HepG2 (cell line): ENCODE data around the gene FAM43B. TPM values are rescaled to one million over a fixed set of nuclear protein-coding genes. Genes with fewer than 3 reads are reported as not detected.

Experiments used
- ATAC-seq: fragments of 200-7000 bp; cut with Tn5 transposase; 3 replicates; pipeline ENCODE4 v1.9.1; 2020; ENCODE audit warnings: mild to moderate bottlenecking, moderate library complexity
- BruUV-seq: library from RNA; stranded (reverse); fragments of 400-500 nt; replicated peaks from 2 replicates; lab custom pipeline; 2021; lab: Mats Ljungman, UMichigan
- CTCF ChIA-PET: fragments of 300-600 bp; formaldehyde crosslinking; extraction: SDS; loops from one replicate; lab custom pipeline; 2021; ENCODE audit warnings: low total read pairs, inconsistent platforms, low intra/inter-chr PET ratio; lab: Yijun Ruan, JAX
- POLR2A ChIA-PET: fragments of 350-600 bp; sonication (Branson Sonifier 250); formaldehyde crosslinking; loops from one replicate; lab custom pipeline; 2020; ENCODE audit warnings: antibody characterized with exemption, inconsistent platforms; lab: Yijun Ruan, JAX
- DNase-seq: peaks from one replicate; pipeline ENCODE4 v3.0.0-alpha.2; 2015; ENCODE audit warnings: low spot score
- FAIRE-seq: peaks from 3 replicates; lab custom pipeline; 2011; peaks lifted over from hg19 to GRCh38; lab: Jason Lieb, UNC
- H2AFZ ChIP-seq: one replicate; pipeline ENCODE4 v1.6.1; 2011; ENCODE audit warnings: low read length, inconsistent platforms
- H3K27ac ChIP-seq: fragments of 300-600 bp; 3 replicates; pipeline ENCODE4 v1.8.0; 2011; ENCODE audit warnings: mixed run types, mild to moderate bottlenecking, mixed read lengths, low read length, inconsistent platforms; ENCODE audit not compliant: insufficient read depth; ENCODE audit errors: extremely low read length
- H3K27me3 ChIP-seq, 2 experiments: fragments of 200-600 bp in 1 of 2; 2 replicates in 1 of 2; 3 replicates in 1 of 2; pipeline versions ENCODE4 v1.6.0 to v1.8.0; 2011; ENCODE audit warnings: low read length in 2 of 2, mild to moderate bottlenecking in 2 of 2, moderate library complexity in 2 of 2, inconsistent platforms in 1 of 2; ENCODE audit not compliant: insufficient read depth in 2 of 2, control insufficient read depth in 1 of 2
- H3K36me3 ChIP-seq, 2 experiments: fragments of 200-600 bp in 1 of 2; replicated peaks in 1 of 2; 2 replicates in 1 of 2; 3 replicates in 1 of 2; pipeline versions ENCODE4 v1.5.1 to v1.8.0; 2011; ENCODE audit warnings: low read length in 2 of 2, inconsistent platforms in 1 of 2; ENCODE audit not compliant: insufficient read depth in 2 of 2, control insufficient read depth in 1 of 2
- H3K4me1 ChIP-seq: 2 replicates; pipeline ENCODE4 v1.5.1; 2012; ENCODE audit warnings: low read length, inconsistent platforms; ENCODE audit not compliant: insufficient read depth
- H3K4me2 ChIP-seq: 2 replicates; pipeline ENCODE4 v1.6.0; 2011; ENCODE audit warnings: low read depth, low read length, inconsistent platforms
- H3K4me3 ChIP-seq, 3 experiments: fragments of 200-600 bp in 1 of 3; sonication (generic), shearing (Covaris generic) in 1 of 3; replicated peaks in 1 of 3; 2 replicates each; pipeline ENCODE4 v1.5.1; 2011 to 2016; ENCODE audit warnings: low read length in 3 of 3, inconsistent platforms in 2 of 3, low read depth in 2 of 3, mild to moderate bottlenecking in 2 of 3, control low read depth in 1 of 3, mixed read lengths in 1 of 3; ENCODE audit not compliant: insufficient read depth in 1 of 3
- H3K79me2 ChIP-seq: one replicate; pipeline ENCODE4 v1.6.1; 2011; ENCODE audit warnings: low read length, inconsistent platforms; ENCODE audit not compliant: insufficient read depth
- H3K9ac ChIP-seq: 2 replicates; pipeline ENCODE4 v1.6.0; 2011; ENCODE audit warnings: mild to moderate bottlenecking, low read depth, low read length, inconsistent platforms; ENCODE audit not compliant: insufficient read depth
- H3K9me3 ChIP-seq: 2 replicates; pipeline ENCODE4 v1.5.1; 2012; ENCODE audit warnings: mild to moderate bottlenecking, low read length
- H4K20me1 ChIP-seq: 2 replicates; pipeline ENCODE4 v1.6.0; 2011; ENCODE audit warnings: inconsistent platforms, mild to moderate bottlenecking, low read length, moderate library complexity; ENCODE audit not compliant: insufficient read depth
- CREB1 ChIP-seq, 2 experiments: fragments of 450-650 bp in 1 of 2; IDR thresholded peaks; 2 replicates each; pipeline ENCODE4 v1.6.1; 2016 to 2017; ENCODE audit warnings: control low read depth in 1 of 2, mild to moderate bottlenecking in 1 of 2, missing compliant biosample characterization in 1 of 2, missing genetic modification characterization in 1 of 2
- E2F1 ChIP-seq: sonication (generic); formaldehyde crosslinking; IDR thresholded peaks from 2 replicates; pipeline ENCODE4 v1.5.0; 2020; ENCODE audit warnings: missing genetic modification reagents
- NR2F6 ChIP-seq, 2 experiments: IDR thresholded peaks; 2 replicates each; pipeline ENCODE4 v1.6.1; 2016; ENCODE audit warnings: antibody characterized with exemption in 1 of 2, mild to moderate bottlenecking in 1 of 2
- SNAPC4 ChIP-seq: sonication (generic); formaldehyde crosslinking; IDR thresholded peaks from 2 replicates; pipeline ENCODE4 v1.4.0; 2020; ENCODE audit warnings: mild to moderate bottlenecking, missing genetic modification reagents
- STAG1 ChIP-seq: sonication (generic); formaldehyde crosslinking; IDR thresholded peaks from 2 replicates; pipeline ENCODE4 v1.4.0; 2020; ENCODE audit warnings: missing genetic modification reagents
- TARDBP ChIP-seq: sonication (generic); formaldehyde crosslinking; IDR thresholded peaks from 2 replicates; pipeline ENCODE4 v1.8.0; 2022; ENCODE audit warnings: mild to moderate bottlenecking, missing genetic modification reagents
- ZFYVE20 ChIP-seq: sonication (generic); formaldehyde crosslinking; IDR thresholded peaks from 2 replicates; pipeline ENCODE4 v1.8.0; 2023; ENCODE audit warnings: low read depth, mild to moderate bottlenecking, moderate library complexity, missing genetic modification reagents, borderline replicate concordance
- ZNF274 ChIP-seq: sonication (generic); formaldehyde crosslinking; IDR thresholded peaks from 2 replicates; pipeline ENCODE4 v1.5.1; 2020; ENCODE audit warnings: mild to moderate bottlenecking, missing genetic modification reagents
- ZNF788 ChIP-seq: sonication (generic); formaldehyde crosslinking; IDR thresholded peaks from 2 replicates; pipeline ENCODE4 v1.5.0; 2020; ENCODE audit warnings: mild to moderate bottlenecking, missing genetic modification reagents, borderline replicate concordance
- WGBS: methylation state at CpG from one replicate; pipeline ENCODE4 v1.1.6; 2017; ENCODE audit warnings: low lambda C conversion rate; 5-methylcytosine and 5-hydroxymethylcytosine counted together
- in situ Hi-C: cut with HindIII; loops from 2 replicates; pipeline ENCODE4 v1.10.0; 2017; ENCODE audit warnings: low pct_unique_long_range_greater_than_20kb; ENCODE audit not compliant: extremely low pct_ligation_motif_present
- intact Hi-C: fragments of 100-400 bp; cut with micrococcal nuclease; formaldehyde crosslinking; loops from one replicate; pipeline ENCODE4 v1.10.0; 2022; ENCODE audit not compliant: unreplicated experiment
- polyA plus RNA-seq, 8 experiments: library from polyadenylated mRNA; depleted of rRNA in 3 of 8; stranded (reverse) in 7 of 8; unstranded in 1 of 8; fragments of >200 nt; fragmentation: Illumina TruSeq in 4 of 8; extraction: Trizol in 4 of 8; gene quantifications; 2 replicates each; pipeline versions ENCODE4 v1.2.1 to v1.2.3, GENCODE V29; 2011 to 2016; ENCODE audit warnings: low read depth in 4 of 8, missing spikeins in 1 of 8, mixed read lengths in 1 of 8; ENCODE audit not compliant: insufficient read depth in 1 of 8
- total RNA-seq, 5 experiments: library from RNA; depleted of rRNA; stranded (reverse); fragments of >200 nt; fragmentation: Illumina TruSeq; extraction: Trizol; gene quantifications; 2 replicates each; pipeline ENCODE4 v1.2.3, GENCODE V29; 2016; ENCODE audit warnings: low read depth in 1 of 5

FAM43B gene
- total and polyA plus RNA-seq, 2 of the 13 experiments (the other 11 are each of a cell fraction or from before 2014, with no cell fraction given): 0.63 to 3.7 TPM

DNA sequence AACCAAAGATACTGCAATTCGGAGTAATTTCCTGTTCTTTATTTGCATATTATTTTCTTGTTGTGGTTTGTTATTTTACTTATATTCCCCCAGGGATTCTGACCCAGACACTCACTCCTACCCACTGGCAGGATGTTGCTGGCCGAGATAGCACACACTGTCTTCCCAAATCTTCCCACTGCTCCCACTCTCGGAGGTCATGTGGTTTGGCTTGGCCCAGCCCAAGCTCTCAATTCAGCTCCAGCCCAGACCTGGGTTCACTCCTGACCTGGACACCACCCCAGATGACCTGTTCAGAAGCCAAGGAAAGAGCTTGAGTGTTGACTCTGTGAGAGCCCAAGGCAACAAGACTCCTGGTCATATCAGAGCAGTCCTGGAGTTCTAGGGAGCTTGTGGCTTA is 1.2 kb upstream of the FAM43B start:
- Histone ChIP-seq H3K9ac (peak overlapping the region; percentile 87), H2AFZ (no peak overlapping the region), H3K4me2 (peak overlapping the region; percentile 89), H3K9me3 (no peaks in the 10 kb centered on the region), H3K79me2 (no peaks in the 10 kb centered on the region), H3K4me3 (peak overlapping the region; percentile 57 to 81 (median 75)), H3K27ac (peak overlapping the region; percentile 95), H3K36me3 (no peaks in the 10 kb centered on the region), H3K27me3 (peaks cover 0 to 5% of the 10 kb centered on the region in 2 experiments; a peak in 1 of 5 replicates), H4K20me1 (no peaks in the 10 kb centered on the region; the same call in 1 of the 2 replicates), H3K4me1 (peaks cover 34% of the 10 kb centered on the region)
- 80% methylated on average over 3 of the region's 3 CpGs for WGBS
- in situ Hi-C loops (no loop called here), intact Hi-C loops (no loop called here)
- ChIA-PET CTCF (interaction anchor here (0.6 kb wide), 1 partner anchor 13 kb away, joined by 3 read pairs; no protein-coding TSS in a partner anchor), POLR2A (interaction anchor here (0.8 to 2.6 kb wide), 13 partner anchors 10 to 116 kb away, joined by 3 to 45 read pairs (median 6); partner anchors contain the start of genes CDA, DDOST, MUL1 and PINK1)
- BruUV-seq: no TSS peak
- FAIRE-seq (no peak), DNase-seq (no peak), ATAC-seq (no peak; the same call in 2 of the 3 replicates)
- no peak for TF ChIP-seq CREB1 (IDR thresholded peaks at IDR 0.05)
- TF ChIP-seq CREB1 (CRISPR knock-in tag; IDR thresholded peaks at IDR 0.05): 0 out of 2 replicates have a peak, but pooled peaks have one; percentile 15
- TF ChIP-seq ZNF788 (CRISPR knock-in tag): 0 out of 2 replicates have a peak, but pooled peaks have one; percentile 2
- no peak for TF ChIP-seq NR2F6 (IDR thresholded peaks at IDR 0.05)
- TF ChIP-seq NR2F6 (CRISPR knock-in tag; IDR thresholded peaks at IDR 0.05): no peak

- peak overlapping the region; percentile 87 for H3K9ac ChIP-seq
- H4K20me1 ChIP-seq: no peaks in the 10 kb centered on the region; the same call in 1 of the 2 replicates
- WGBS: 69% methylated on average over 30 of the region's 82 CpGs
- BruUV-seq: no TSS peak
- FAIRE-seq (no peak), ATAC-seq (peak; percentile 45), DNase-seq (no peak)
- peak overlapping the region; percentile 89 for H3K4me2 ChIP-seq
- H3K9me3 ChIP-seq: no peaks in the 10 kb centered on the region
- H3K79me2 ChIP-seq: no peaks in the 10 kb centered on the region
- H2AFZ ChIP-seq: no peak overlapping the region
- H3K4me3 ChIP-seq: peak overlapping the region; percentile 57 to 81 (median 75); a peak in 5 of 6 replicates
- intact Hi-C loops (loop anchor here (2.0 kb wide), 1 partner anchor 30 kb away; no protein-coding TSS in a partner anchor), in situ Hi-C loops (no loop called here)
- ChIA-PET POLR2A (interaction anchor here (0.6 to 2.6 kb wide), 16 partner anchors 10 to 627 kb away, joined by 3 to 45 read pairs (median 6); partner anchors contain the start of genes CDA, DDOST, MUL1 and PINK1), CTCF (no interaction called here)
- peak overlapping the region; percentile 95 for H3K27ac ChIP-seq
- no peaks in the 10 kb centered on the region for H3K36me3 ChIP-seq
- no peaks in the 10 kb centered on the region for H3K27me3 ChIP-seq
- peaks cover 34% of the 10 kb centered on the region for H3K4me1 ChIP-seq
- TF ChIP-seq ZNF274: 0 out of 2 replicates have a peak, but pooled peaks have one; percentile 27
- TF ChIP-seq ZFYVE20 (CRISPR knock-in tag): no peak
- TF ChIP-seq SNAPC4: 0 out of 2 replicates have a peak, but pooled peaks have one; percentile 34
- TF ChIP-seq STAG1: no peak
- TF ChIP-seq TARDBP: no peak
- TF ChIP-seq E2F1 (CRISPR knock-in tag): no peak
These were observed 514 bp downstream of the FAM43B start for GRCh38 chr1:20552728-20553445.
